ENCODE results near the gene SPSB3.

Gene SPSB3

GRCh38 chr16:1781254-1781653 is 1.1 kb downstream of the SPSB3 start (continued):
- TF ChIP-seq, protein P1, sequence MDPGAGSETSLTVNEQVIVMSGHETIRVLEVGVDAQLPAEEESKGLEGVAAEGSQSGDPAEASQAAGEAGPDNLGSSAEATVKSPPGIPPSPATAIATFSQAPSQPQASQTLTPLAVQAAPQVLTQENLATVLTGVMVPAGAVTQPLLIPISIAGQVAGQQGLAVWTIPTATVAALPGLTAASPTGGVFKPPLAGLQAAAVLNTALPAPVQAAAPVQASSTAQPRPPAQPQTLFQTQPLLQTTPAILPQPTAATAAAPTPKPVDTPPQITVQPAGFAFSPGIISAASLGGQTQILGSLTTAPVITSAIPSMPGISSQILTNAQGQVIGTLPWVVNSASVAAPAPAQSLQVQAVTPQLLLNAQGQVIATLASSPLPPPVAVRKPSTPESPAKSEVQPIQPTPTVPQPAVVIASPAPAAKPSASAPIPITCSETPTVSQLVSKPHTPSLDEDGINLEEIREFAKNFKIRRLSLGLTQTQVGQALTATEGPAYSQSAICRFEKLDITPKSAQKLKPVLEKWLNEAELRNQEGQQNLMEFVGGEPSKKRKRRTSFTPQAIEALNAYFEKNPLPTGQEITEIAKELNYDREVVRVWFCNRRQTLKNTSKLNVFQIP (CRISPR knock-in tag; IDR thresholded peaks at IDR 0.05; ENCODE audit: borderline replicate concordance, low read depth), result no peak
- TF ChIP-seq TCF4 (CRISPR knock-in tag; IDR thresholded peaks at IDR 0.05; ENCODE audit: borderline replicate concordance) (no peak), ZFP30 (CRISPR knock-in tag; IDR thresholded peaks at IDR 0.05) (no peak), ZC3H10 (CRISPR knock-in tag; IDR thresholded peaks at IDR 0.05) (no peak)

GRCh38 chr16:1780677-1781072 is 1.7 kb downstream of the SPSB3 start:
- ATAC-seq, result no peak
- TF ChIP-seq ZFP3 (CRISPR knock-in tag; IDR thresholded peaks at IDR 0.05), result no peak
- TF ChIP-seq ZC3H10 (CRISPR knock-in tag; IDR thresholded peaks at IDR 0.05), result no peak
- no peak for TF ChIP-seq BACH2 (CRISPR knock-in tag; IDR thresholded peaks at IDR 0.05; ENCODE audit: borderline replicate concordance)
- TF ChIP-seq ZFP30 (CRISPR knock-in tag; IDR thresholded peaks at IDR 0.05), result no peak
- TF ChIP-seq GLIS3 (CRISPR knock-in tag; IDR thresholded peaks at IDR 0.05), result no peak
- TF ChIP-seq ARNTL (CRISPR knock-in tag; IDR thresholded peaks at IDR 0.05; ENCODE audit: borderline replicate concordance, low read depth), result no peak
- no peak for TF ChIP-seq ZNF8 (CRISPR knock-in tag; IDR thresholded peaks at IDR 0.05)
- TF ChIP-seq PPARA (CRISPR knock-in tag; IDR thresholded peaks at IDR 0.05; ENCODE audit: borderline replicate concordance), result no peak
- TF ChIP-seq, protein P2, sequence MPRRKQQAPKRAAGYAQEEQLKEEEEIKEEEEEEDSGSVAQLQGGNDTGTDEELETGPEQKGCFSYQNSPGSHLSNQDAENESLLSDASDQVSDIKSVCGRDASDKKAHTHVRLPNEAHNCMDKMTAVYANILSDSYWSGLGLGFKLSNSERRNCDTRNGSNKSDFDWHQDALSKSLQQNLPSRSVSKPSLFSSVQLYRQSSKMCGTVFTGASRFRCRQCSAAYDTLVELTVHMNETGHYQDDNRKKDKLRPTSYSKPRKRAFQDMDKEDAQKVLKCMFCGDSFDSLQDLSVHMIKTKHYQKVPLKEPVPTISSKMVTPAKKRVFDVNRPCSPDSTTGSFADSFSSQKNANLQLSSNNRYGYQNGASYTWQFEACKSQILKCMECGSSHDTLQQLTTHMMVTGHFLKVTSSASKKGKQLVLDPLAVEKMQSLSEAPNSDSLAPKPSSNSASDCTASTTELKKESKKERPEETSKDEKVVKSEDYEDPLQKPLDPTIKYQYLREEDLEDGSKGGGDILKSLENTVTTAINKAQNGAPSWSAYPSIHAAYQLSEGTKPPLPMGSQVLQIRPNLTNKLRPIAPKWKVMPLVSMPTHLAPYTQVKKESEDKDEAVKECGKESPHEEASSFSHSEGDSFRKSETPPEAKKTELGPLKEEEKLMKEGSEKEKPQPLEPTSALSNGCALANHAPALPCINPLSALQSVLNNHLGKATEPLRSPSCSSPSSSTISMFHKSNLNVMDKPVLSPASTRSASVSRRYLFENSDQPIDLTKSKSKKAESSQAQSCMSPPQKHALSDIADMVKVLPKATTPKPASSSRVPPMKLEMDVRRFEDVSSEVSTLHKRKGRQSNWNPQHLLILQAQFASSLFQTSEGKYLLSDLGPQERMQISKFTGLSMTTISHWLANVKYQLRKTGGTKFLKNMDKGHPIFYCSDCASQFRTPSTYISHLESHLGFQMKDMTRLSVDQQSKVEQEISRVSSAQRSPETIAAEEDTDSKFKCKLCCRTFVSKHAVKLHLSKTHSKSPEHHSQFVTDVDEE (CRISPR knock-in tag; IDR thresholded peaks at IDR 0.05), result no peak
- TF ChIP-seq, protein P3, sequence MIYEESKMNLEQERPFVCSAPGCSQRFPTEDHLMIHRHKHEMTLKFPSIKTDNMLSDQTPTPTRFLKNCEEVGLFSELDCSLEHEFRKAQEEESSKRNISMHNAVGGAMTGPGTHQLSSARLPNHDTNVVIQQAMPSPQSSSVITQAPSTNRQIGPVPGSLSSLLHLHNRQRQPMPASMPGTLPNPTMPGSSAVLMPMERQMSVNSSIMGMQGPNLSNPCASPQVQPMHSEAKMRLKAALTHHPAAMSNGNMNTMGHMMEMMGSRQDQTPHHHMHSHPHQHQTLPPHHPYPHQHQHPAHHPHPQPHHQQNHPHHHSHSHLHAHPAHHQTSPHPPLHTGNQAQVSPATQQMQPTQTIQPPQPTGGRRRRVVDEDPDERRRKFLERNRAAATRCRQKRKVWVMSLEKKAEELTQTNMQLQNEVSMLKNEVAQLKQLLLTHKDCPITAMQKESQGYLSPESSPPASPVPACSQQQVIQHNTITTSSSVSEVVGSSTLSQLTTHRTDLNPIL (CRISPR knock-in tag; IDR thresholded peaks at IDR 0.05; ENCODE audit: low read depth), result no peak
- TF ChIP-seq OSR1 (CRISPR knock-in tag; IDR thresholded peaks at IDR 0.05), result no peak
- TF ChIP-seq CSRNP3 (CRISPR knock-in tag; IDR thresholded peaks at IDR 0.05), result no peak

- no peak for TF ChIP-seq CSRNP3 (CRISPR knock-in tag; IDR thresholded peaks at IDR 0.05)
- TF ChIP-seq GLIS3 (CRISPR knock-in tag; IDR thresholded peaks at IDR 0.05), result no peak
- no peak for TF ChIP-seq OSR1 (CRISPR knock-in tag; IDR thresholded peaks at IDR 0.05)
- TF ChIP-seq ISL1 (CRISPR knock-in tag; IDR thresholded peaks at IDR 0.05), result no peak
- no peak for TF ChIP-seq ESRRG (CRISPR knock-in tag; IDR thresholded peaks at IDR 0.05)
- TF ChIP-seq ZFP3 (CRISPR knock-in tag; IDR thresholded peaks at IDR 0.05), result no peak
- no peak for TF ChIP-seq ARNTL (CRISPR knock-in tag; IDR thresholded peaks at IDR 0.05; ENCODE audit: borderline replicate concordance, low read depth)
- TF ChIP-seq, protein P1 (CRISPR knock-in tag; IDR thresholded peaks at IDR 0.05; ENCODE audit: borderline replicate concordance, low read depth), result no peak
- no peak for TF ChIP-seq SNAI2 (CRISPR knock-in tag; IDR thresholded peaks at IDR 0.05)
- TF ChIP-seq, protein P2 (CRISPR knock-in tag; IDR thresholded peaks at IDR 0.05), result no peak
- ATAC-seq, result no peak
Observed at GRCh38 chr16:1779741-1780676, 2.4 kb downstream of the SPSB3 start.

Measured in SK-N-SH treated with all-trans-retinoic acid at 6 μM for 48 hours (cell line).